ENCODE data around the gene PRDM5.
"Not testable (repeated sequence)": the region's sequence is repeated elsewhere in the genome, so short reads cannot be mapped to it uniquely, and the experiment has no call there.

Gene PRDM5

DNA sequence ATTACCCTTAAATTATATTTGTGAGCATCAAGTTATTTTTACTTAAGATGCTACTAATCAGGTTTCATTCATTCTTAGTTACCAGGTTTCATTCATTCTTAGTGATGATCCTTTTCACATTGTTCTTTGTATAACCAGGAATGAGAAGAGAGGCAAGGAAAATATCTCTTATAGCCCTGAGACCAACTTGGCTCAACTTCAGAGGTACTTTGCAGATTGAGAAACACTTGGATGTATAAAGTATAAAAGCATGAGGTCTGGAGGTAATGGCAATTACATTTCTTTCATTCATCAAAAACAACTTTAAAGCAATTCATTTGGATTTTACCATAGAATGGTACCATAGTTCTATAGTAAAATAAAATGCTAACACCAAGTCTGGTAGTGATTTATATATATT, 231.0 kb downstream of the PRDM5 start:
- no peak for DNase-seq

DNA sequence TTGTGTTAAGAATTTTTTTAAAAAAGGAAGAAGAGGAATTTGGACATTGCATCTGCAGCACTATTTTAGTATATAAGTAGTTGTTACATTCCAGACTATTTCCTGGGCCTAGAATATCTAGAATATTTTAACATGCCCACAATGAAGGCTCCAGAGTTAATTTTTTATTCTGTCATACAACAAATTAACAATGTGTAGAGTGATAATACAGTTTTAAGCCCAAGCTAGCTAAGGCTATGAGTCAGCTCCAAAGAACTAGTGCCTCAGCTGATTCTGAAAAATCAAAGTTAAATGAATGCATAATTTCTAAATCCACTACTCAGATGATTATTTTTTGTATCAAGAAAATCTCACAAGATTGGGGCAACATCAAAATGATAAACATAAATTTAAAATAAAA, 231.4 kb downstream of the PRDM5 start:
- no peak for DNase-seq

DNA sequence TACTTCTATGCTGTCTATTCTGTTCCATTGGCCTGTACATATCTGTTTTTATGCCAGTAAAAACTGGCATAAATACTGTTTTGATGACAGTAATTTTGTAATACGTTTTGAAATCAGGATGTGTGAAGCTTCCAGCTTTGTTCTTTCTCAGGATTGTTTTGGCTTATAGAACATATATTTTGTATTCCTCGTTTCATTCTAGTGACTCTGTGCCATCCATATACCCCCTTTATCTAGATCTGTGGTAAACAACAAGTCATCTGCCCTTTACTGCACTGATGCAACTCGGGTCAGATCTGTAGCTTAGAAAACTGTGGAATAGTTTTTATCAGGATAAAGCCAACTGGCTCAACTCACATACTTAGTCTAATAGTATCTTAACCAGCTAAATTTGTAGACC, 233.7 kb downstream of the PRDM5 start:
- DNase-seq = no peak

DNA sequence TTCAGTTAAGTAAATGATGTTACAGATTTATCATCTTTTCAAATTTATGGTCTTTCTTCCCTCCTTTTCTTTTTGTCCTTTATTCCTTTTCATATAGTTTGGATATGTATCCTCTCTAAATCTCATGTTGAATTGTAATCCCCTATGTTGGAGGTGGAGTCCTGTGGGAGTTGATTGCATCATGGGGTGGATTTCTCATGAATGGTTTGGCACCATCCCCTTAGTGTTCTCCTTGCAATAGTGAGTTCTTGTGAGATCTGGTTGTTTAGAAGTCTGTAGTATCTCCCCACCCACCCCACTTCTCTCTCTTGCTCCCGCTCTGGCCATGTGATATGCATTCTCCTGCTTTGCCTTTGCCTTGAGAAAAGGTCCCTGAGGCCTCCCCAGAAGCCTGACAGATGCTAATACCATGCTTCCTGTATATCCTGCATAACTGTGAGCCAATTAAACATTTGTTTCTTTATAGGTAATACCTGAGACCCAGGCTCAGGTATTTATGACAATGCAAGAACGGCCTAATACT, 236.7 kb downstream of the PRDM5 start:
- no peak for DNase-seq

DNA sequence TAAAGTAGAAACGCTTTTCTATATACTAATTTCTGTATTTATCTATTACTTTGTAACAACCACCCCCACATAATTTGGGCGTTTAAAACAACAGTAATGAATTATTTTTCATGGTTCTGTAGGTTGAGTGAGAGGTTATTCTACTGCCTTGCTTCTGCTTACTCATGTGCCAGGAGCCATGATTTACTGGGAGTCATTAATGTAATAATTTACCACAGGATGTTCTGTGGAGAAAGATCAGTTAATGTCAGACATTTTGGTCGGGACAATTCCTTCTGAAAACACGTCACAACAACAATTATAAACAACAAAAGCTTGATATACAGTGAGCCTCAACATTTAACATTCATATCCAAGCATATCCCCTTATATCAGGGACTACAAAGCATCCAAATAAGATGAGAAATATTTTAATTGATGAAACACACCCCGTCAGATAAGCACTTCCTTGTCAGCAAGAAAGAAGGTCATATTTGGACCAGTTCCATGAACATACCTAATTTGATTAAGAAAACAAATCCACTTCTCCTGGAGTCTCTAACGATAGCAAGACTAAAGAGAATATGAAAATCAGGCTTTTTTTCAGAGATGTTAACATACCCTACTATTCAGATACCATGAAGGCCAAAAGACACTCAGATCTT, 238.5 kb downstream of the PRDM5 start:
- DNase-seq = no peak

DNA sequence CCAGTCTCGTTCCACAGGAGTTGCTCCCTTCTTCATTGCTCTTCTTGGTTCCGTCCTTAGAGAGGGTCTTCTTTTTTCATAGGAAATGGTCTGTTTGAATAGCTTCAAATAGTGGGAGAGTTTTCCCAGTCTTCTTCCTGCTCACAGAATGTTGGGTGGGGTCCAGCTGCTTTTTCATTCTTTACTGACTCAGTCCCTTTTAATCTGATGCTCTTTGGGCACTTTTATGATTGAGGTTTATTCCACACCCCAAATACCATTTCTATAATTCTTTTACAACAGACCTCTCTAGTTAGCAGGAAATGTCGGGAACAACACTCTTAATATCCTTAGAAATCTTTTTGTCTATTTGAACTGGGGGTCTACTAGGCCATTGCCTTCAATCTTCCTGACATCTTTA, 239.5 kb downstream of the PRDM5 start:
- no peak for DNase-seq

DNA sequence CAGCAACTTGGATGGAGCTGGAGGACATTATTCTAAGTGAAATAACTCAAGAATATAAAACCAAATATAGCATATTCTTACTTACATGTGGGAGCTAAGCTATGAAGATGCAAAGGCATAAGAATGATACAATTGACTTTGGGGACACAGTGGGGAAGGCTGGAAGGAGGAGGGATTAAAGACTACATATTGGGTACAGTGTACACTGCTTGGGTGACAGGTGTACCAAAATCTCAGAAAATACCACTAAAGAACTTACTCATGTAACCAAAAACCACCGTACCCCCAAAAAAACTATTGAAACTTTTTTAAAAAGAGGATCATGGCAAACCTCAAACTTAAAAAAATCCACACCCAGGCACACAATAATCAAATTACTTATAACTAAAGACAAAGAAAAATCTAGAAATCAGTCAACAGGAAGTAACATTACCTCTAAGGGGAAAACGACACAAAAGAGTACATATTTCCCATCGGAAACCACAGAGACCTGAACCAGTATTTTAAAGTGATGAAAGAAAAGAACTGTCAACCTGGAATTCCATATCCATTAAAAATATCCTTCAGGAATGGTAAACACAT, 241.8 kb downstream of the PRDM5 start:
- DNase-seq = no peak

DNA sequence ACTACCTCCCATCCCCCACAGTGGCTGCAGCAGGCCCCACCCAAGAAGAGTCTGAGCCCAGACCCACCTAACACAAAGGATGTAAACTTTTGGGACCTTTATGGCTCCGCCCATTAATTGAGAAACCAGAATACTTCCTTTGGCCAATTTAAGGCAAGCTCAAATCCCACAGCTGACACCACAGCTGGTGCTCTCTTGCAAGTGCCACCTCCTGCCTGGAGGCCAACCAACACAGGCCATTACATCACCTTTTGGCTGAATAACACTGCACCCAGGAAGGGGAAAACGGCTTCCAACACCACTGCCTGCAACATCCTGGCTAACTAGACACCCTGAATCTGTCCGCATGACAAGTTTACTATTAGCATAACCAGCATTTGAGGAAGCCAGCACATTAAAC, 248.8 kb downstream of the PRDM5 start:
- no peak for DNase-seq

DNA sequence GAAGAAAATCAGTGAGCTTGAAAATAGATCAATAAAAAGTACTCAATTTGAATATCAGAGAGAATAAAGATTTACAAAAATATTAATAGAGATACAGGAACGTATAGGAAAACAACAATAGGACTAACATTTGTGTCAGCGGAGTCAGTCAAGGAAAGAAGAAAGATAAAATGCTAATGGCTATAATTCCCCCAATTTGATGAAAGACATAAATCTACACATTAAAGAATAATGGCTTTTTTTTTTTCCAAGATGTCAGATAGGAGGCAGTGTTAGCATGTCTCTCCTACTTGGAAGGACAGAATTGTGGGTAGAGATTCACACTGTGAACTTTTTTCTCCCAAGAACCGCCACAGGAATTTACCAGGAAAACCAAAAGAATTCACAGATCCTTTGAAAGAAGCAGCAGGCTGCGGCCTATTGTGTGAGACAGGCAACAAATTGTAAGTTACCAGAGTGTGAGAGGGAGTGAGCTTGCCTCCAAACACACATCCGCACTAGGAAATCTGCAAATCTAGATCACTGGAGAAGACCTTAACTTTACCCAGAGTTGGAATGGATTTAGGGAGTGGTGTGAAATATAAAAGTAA, 249.9 kb downstream of the PRDM5 start:
- DNase-seq = no peak

DNA sequence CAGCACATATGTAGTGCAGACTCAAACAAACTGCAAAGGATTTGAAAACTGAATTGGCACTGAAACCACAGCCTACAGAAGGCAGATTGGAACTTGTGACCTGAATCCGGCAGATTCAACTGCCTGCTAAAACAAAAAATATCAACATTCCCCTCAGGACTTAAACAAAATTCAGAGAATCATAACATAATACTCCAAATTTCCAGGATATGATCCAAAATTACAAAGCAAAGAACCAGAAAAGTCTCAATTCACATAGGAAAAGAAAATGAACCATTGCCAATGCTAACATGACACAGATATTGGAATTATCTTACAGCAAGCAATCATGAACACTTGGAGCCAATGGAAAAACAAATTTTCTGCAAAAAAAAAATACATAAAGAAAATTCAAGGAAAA, 250.4 kb downstream of the PRDM5 start:
- DNase-seq = no peak

DNA sequence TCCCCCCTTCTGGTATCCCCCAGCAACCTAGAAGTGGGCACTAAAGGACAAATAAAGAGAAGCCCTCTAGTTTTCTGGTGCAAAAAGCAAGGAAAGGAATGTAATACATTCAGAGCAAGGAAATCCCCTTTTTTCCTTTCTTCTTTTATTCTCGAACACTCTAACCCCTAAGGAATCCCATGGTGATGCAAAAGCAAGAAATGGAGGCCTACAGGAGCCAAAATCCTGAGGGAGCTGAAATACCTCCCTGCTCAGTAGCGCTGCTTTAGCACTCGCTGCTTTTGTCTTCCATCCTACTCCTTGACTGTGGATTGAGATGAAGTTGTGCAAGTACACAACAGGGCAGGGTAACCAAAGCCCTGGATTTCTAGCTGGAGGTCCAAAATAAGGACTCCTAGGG, 251.0 kb downstream of the PRDM5 start:
- no peak for DNase-seq

DNA sequence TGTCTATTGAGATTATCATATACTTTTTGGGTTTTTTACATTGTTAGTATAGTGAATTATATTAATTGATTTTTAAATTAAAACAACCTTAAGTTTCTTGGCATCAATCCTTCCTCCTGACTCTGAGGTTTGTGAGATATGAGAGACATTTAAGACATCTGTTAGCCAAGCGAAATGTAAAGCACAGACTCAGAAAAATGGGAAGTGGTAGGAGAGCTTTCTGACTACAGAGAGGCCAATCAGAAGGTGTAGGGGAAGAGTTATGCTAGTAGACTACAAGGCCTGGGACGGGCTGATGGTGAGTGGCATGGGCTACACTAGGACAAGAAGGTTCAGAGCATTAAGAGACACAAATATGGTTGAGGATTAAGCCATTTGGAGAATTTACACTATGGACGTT, 255.4 kb downstream of the PRDM5 start:
- DNase-seq = no peak

DNA sequence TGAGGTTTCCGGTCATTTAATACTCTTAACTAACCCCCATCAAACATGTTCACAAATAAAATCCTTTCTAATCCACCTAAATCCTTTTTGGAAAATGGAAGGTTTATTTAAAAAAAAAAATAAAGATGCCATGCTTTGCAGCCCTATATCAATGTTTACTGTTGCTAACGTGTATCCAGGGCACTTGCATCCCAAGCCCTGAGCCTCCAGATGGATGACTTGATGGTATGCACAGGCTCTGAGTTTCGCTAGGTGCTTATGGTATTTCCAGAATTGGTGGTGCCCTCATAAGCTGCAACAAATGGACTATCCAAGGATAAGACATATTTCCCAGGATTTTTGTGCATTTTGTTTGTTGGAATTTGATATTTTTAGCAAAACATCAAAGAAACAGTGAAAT, 257.7 kb downstream of the PRDM5 start:
- DNase-seq = no peak

DNA sequence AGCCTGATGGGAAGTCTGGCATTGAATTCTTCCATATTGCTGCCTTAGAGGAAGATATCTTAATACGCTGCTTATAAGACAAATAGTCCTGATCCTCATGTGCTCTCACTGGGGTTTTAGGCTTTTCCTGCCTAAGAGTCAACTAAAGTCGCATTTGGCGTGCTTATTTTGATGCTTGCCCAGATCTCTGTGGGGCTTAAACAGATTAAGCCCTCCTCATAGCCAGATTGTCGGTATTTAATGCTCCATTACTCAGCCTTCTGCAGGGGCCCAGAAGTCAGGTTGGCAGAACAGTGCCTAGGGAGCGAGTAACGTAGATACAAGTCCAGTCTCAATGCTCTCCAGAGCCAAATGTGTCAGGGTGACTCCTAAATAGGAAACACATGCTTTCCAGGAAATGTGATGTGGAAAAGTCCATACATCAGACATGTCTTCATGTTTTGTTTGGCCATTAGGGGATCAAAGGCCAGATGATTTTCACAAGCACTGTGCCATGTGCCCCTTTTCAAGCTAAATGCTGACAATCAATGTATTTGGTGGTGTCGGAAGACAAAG, 262.8 kb downstream of the PRDM5 start:
- no peak for DNase-seq

DNA sequence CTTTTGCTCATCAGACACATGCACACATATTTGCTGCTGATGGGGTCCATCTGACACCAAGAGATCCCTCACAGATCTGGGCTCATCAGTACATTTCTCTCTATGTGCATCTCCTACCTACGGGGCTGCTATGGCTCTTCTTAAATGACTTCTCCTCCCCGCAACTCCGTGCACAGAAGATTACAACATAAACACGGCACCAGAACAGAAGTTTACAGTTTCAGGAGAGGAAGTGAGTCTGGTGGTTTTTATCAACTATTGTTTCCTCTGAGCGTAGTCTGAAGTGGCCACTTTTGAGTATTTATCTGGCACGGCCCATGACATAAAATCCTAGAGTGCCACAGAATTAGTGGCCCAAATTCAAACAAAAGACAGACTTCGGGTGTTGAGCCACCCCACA, 263.8 kb downstream of the PRDM5 start:
- DNase-seq = no peak

DNA sequence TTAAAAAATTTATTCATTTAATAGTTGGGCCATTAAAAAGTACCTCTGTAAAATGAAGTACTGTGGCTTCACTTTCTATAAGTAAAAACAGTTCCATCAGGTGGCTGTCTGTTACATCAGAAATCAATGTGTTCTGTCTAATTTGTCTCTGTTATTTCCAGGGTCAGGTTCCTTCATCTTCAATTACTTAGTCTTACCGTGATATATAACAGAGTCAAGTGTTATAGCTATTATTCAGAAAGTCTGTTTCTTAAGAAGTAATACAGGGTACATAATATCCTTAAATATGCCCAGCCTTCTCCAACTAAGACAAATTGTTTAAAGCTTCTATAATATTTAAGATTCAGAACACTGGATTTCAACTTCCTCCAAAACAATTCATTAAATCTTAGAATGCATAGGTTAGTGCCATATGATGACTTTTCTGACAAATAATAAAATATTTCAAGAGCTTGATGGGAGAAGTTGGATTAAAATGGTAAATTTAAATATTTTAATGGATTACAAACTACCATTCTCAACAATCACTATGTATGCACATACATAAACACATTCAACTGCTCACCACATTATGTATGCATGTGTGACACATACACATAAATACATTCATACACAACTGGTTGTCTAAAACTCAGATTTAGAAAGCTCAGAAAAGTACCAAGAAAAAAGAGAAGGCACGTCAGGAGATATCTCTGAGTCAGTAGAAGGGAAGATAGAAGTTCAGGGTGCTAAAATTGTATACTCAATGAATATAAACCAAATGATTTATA, 268.5 kb downstream of the PRDM5 start:
- DNase-seq = no peak

DNA sequence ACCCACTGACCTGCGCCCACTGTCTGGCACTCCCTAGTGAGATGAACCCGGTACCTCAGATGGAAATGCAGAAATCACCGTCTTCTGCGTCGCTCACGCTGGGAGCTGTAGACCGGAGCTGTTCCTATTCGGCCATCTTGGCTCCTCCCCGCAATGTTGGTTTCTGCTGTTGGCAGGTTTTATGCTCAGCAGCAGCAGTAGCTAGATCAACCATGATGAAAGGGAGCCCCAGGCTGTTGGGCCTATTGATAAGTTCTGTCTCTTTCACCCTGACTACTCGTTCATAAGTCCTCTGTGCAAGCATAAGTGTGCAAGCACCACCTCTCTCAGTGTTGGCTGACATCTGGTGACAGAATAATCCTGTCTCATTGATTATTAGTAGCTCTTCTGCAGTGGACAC, 274.2 kb downstream of the PRDM5 start:
- not testable (repeated sequence) for DNase-seq
